Measurements from ENCODE around the gene SLC29A4. TPM values are rescaled to one million over a fixed set of nuclear protein-coding genes. Genes with fewer than 3 reads are reported as not detected.

The SLC29A4 gene
- total RNA-seq, 1 donor, result 1.1 TPM

DNA sequence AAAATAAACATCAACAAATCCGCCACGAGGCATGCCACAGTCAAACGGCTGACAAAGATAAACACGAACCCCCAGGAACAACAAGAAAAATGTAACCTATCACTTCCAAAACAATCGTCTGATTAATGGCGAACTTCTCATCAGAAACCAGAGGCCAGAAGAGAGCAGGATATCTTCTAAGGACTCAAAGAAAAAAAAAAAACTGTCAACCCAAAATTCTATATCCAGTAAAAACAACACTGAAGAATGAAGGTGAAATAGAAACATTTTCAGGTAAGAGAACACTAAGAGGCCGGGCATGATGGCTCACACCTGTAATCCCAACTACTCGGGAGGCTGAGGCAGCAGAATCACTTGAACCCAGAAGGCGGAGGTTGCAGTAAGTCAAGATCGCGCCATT lies 54.3 kb downstream of the SLC29A4 start:
- Histone ChIP-seq H3K4me2 (ENCODE audit: insufficient read depth, low read length) (no peak overlapping the region), H3K79me2 (ENCODE audit: insufficient read depth, low read length) (peaks cover 70% of the 10 kb centered on the region), H3K4me1 (ENCODE audit: insufficient read depth, low read length) (no peaks in the 10 kb centered on the region), H3K4me3 (ENCODE audit: insufficient read depth, low read length) (no peak overlapping the region), H2AFZ (ENCODE audit: low read length) (no peak overlapping the region), H3K9me3 (ENCODE audit: low read depth, low read length) (no peaks in the 10 kb centered on the region), H3K36me3 (ENCODE audit: insufficient read depth, low read length) (peaks cover 62% of the 10 kb centered on the region), H3K27me3 (ENCODE audit: insufficient read depth, low read length) (no peaks in the 10 kb centered on the region), H3K27ac (ENCODE audit: low read depth, low read length) (no peak overlapping the region), H4K20me1 (ENCODE audit: insufficient read depth, low read length) (peaks cover 30% of the 10 kb centered on the region)
- TF ChIP-seq, protein P1, sequence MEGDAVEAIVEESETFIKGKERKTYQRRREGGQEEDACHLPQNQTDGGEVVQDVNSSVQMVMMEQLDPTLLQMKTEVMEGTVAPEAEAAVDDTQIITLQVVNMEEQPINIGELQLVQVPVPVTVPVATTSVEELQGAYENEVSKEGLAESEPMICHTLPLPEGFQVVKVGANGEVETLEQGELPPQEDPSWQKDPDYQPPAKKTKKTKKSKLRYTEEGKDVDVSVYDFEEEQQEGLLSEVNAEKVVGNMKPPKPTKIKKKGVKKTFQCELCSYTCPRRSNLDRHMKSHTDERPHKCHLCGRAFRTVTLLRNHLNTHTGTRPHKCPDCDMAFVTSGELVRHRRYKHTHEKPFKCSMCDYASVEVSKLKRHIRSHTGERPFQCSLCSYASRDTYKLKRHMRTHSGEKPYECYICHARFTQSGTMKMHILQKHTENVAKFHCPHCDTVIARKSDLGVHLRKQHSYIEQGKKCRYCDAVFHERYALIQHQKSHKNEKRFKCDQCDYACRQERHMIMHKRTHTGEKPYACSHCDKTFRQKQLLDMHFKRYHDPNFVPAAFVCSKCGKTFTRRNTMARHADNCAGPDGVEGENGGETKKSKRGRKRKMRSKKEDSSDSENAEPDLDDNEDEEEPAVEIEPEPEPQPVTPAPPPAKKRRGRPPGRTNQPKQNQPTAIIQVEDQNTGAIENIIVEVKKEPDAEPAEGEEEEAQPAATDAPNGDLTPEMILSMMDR (IDR thresholded peaks at IDR 0.05; ENCODE audit: extremely low read depth, low read depth, low read length), result no peak
- peak; percentile 18 for DNase-seq (ENCODE audit: insufficient read length, low spot score, missing footprints)

DNA sequence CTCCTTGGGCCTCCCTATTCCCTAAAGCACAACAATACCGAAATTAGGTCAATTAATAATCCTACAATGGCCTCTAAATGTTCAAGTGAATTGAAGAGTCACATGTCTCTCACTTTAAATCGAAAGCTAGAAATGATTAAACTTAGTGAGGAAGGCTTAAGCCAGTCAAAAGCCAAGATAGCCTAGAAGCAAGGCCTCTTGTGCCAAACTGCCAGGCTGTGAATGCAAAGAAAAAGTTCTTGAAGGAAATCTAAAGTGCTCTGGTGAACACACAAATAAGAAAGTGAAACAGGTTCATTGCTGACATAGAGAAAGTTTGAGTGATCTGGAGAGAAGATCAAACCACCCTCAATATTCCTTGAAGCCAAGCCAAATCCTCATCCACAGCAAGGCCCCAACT lies 57.2 kb downstream of the SLC29A4 start:
- Histone ChIP-seq H3K27ac (ENCODE audit: low read depth, low read length) (no peak overlapping the region), H3K79me2 (ENCODE audit: insufficient read depth, low read length) (peaks cover 65% of the 10 kb centered on the region), H2AFZ (ENCODE audit: low read length) (no peak overlapping the region), H3K4me3 (ENCODE audit: insufficient read depth, low read length) (no peak overlapping the region), H3K27me3 (ENCODE audit: insufficient read depth, low read length) (no peaks in the 10 kb centered on the region), H4K20me1 (ENCODE audit: insufficient read depth, low read length) (peaks cover 31% of the 10 kb centered on the region), H3K4me1 (ENCODE audit: insufficient read depth, low read length) (no peaks in the 10 kb centered on the region), H3K9me3 (ENCODE audit: low read depth, low read length) (no peaks in the 10 kb centered on the region), H3K4me2 (ENCODE audit: insufficient read depth, low read length) (no peak overlapping the region), H3K36me3 (ENCODE audit: insufficient read depth, low read length) (peaks cover 78% of the 10 kb centered on the region)
- DNase-seq (ENCODE audit: insufficient read length, low spot score, missing footprints), result peak; percentile 4
- TF ChIP-seq, protein P1 (IDR thresholded peaks at IDR 0.05; ENCODE audit: extremely low read depth, low read depth, low read length), result no peak

- H3K9me3 ChIP-seq (ENCODE audit: low read depth, low read length), result no peaks in the 10 kb centered on the region
- peaks cover 55% of the 10 kb centered on the region for H3K79me2 ChIP-seq (ENCODE audit: insufficient read depth, low read length)
- H3K36me3 ChIP-seq (ENCODE audit: insufficient read depth, low read length), result peaks cover 59% of the 10 kb centered on the region
- DNase-seq (ENCODE audit: insufficient read length, low spot score, missing footprints), result no peak
- no peak overlapping the region for H3K4me3 ChIP-seq (ENCODE audit: insufficient read depth, low read length)
- no peak overlapping the region for H3K27ac ChIP-seq (ENCODE audit: low read depth, low read length)
- H3K4me2 ChIP-seq (ENCODE audit: insufficient read depth, low read length), result no peak overlapping the region
- no peaks in the 10 kb centered on the region for H3K27me3 ChIP-seq (ENCODE audit: insufficient read depth, low read length)
- H2AFZ ChIP-seq (ENCODE audit: low read length), result no peak overlapping the region
- H4K20me1 ChIP-seq (ENCODE audit: insufficient read depth, low read length), result peaks cover 31% of the 10 kb centered on the region
- TF ChIP-seq, protein P1 (IDR thresholded peaks at IDR 0.05; ENCODE audit: extremely low read depth, low read depth, low read length), result no peak
- H3K4me1 ChIP-seq (ENCODE audit: insufficient read depth, low read length), result no peaks in the 10 kb centered on the region
Observed at GRCh38 chr7:5342631-5343030, 59.9 kb downstream of the SLC29A4 start.

- no peak overlapping the region for H3K4me2 ChIP-seq (ENCODE audit: insufficient read depth, low read length)
- H3K9me3 ChIP-seq (ENCODE audit: low read depth, low read length), result no peaks in the 10 kb centered on the region
- H3K27ac ChIP-seq (ENCODE audit: low read depth, low read length), result no peak overlapping the region
- no peaks in the 10 kb centered on the region for H3K4me1 ChIP-seq (ENCODE audit: insufficient read depth, low read length)
- H3K27me3 ChIP-seq (ENCODE audit: insufficient read depth, low read length), result no peaks in the 10 kb centered on the region
- H4K20me1 ChIP-seq (ENCODE audit: insufficient read depth, low read length), result peaks cover 34% of the 10 kb centered on the region
- no peak overlapping the region for H2AFZ ChIP-seq (ENCODE audit: low read length)
- no peak overlapping the region for H3K4me3 ChIP-seq (ENCODE audit: insufficient read depth, low read length)
- peaks cover 59% of the 10 kb centered on the region for H3K79me2 ChIP-seq (ENCODE audit: insufficient read depth, low read length)
- peaks cover 56% of the 10 kb centered on the region for H3K36me3 ChIP-seq (ENCODE audit: insufficient read depth, low read length)
- peak; percentile 23 for DNase-seq (ENCODE audit: insufficient read length, low spot score, missing footprints)
- TF ChIP-seq, protein P1 (IDR thresholded peaks at IDR 0.05; ENCODE audit: extremely low read depth, low read depth, low read length), result no peak
Observed at GRCh38 chr7:5343884-5344283, 61.1 kb downstream of the SLC29A4 start.

Data from osteoblast (primary cell).